NCI-H82 treated with DMSO at 0.1 percent for 48 hours (cell line): ENCODE data around the gene PCDH15.
"Not testable (repeated sequence)": the region's sequence is repeated elsewhere in the genome, so short reads cannot be mapped to it uniquely, and the experiment has no call there.

Experiments used
- DNase-seq: peaks from one replicate; lab custom pipeline; 2025; ENCODE audit not compliant: unreplicated experiment; lab: John Stamatoyannopoulos, UW

The PCDH15 gene

DNA sequence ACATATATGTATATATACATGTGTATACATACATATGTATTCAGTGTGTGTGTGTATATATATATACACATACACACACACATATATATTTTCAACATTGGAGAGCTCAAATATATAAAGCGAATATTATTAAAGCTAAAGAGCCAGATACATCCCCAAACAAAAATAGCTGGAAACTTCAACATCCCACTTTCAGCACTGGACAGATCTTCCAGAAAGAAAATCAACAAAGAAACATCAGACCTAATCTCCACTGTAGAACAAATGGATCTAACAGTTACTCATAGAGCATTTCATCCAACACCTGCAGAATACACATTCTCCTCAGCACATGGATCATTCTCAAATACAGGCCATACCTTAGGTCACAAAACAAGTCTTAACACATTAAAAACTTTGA, 799.0 kb downstream of the PCDH15 start:
- DNase-seq, result no peak

DNA sequence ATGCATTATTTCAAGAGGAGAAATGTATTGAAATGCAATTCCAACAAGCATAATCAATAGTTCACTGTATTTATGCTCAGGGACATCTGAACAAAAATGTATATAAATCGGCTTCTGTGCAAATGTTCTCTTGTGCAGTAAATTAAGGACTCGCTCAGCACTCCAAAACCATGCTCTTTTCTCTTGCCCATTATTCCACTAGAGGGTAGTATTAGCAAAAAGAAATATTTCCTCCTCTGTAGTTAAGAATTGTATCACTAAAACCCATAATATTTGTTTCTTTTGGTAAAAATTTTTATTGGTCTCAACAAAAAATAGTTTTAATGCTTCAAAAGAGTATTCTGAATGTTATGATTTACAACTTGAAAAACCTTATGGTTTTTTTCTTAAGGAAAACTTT, 803.1 kb downstream of the PCDH15 start:
- DNase-seq, result no peak

DNA sequence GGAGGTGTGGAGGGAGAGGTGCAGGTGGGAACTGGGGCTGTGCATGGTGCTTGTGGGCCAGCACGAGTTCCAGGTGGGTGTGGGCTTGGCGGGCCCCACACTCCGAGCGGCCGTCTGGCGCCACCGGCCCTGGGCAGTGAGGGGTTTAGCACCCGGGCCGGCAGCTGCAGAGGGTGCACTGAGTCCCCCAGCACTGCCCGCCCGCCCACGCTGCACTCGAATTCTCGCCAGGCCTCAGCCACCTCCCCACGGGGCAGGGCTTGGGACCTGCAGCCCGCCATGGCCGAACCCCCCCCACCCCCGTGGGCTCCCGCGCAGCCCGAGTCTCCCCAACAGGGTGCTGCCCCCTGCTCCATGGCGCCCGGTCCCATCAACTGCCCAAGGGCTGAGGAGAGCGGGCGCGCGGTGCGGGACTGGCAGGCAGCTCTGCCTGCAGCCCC, 810.2 kb downstream of the PCDH15 start:
- DNase-seq, result no peak

DNA sequence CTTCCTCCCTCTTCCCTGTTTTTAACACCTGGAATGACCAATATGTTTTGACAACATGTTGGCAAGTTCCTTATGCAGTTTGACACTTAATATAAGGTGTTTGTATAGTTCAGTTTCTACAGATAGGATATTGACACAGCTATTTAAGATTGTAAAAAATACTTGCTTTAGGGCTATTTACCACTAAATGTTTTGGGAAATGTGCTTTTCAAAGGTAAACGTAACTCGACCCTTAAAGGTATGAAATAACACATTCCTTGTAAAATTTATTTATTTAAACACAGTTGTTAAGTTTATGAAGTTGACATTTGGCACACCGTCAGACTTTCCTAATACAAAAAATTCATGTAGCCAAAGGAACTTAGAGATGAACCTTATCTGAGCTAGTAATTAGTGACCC, 817.6 kb downstream of the PCDH15 start:
- DNase-seq, result no peak

DNA sequence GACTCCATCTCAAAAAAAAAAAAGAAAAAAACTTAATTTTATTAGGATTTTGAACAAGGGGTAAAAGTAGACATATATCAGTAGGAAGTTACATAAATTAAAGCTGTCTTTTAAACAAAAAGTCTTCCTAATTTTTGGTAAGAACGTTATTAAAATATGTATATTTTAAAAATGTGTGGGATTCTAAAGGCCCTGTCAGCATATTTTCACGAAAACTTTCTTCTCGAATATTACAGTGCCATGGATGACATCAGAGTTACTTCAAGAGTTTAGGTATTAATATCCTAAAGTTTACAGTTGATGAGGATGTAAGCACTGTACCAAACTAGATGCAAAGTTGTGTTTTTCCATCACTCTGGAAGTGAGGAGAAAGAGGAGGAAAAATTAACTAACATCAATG, 820.8 kb downstream of the PCDH15 start:
- no peak for DNase-seq

DNA sequence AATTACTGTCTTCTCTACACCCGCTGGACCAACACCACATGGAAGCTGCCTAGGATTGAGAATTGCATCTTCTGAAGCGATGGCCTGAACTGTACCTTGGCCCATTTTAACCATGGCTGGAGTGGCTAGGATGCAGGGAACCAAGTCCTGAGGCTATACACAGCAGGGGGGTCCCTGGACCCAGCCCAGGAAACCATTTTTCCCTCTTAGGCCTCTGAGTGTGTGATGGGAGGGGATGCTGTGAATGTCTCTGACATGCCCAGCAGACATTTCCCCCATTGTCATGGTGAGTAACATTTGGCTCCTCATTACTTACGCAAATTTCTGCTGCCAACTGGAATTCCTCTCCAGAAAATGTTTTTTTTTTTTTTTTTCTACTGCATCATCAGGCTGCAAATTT, 822.7 kb downstream of the PCDH15 start:
- no peak for DNase-seq

DNA sequence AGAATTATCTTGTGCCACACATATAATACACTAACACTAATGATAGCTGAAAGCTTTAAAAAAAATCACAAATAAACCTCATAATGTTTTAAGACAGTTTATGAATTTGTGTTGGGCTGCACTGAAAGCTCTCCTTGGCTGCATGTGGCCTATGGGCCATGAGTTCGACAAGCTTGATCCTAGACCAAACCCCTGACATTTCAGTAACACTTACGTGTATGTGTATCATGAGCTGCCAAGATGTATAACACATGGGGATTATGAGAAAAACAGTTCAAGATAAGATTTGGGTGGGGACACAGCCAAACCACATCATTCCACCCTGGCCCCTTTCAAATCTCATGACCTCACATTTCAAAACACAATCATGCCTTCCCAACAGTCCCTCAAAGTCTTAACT, 823.8 kb downstream of the PCDH15 start:
- DNase-seq, result no peak

DNA sequence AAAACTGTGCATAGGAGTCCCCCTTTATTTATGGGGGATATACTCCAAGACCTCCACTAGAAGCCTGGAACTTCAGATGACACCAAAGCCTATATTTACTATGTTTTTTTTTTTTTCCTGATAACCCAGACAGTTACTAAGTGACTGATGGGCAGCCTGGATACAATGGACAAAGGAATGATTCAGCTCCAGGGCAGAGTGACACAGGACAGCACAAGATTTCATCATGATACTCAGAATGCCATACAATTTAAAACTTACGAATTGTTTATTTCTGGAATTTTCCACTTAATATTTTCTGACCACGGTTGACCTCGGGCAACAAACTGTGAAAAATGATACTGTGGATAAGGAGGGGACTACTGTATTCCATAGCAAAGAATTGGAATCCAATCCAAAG, 843.6 kb downstream of the PCDH15 start:
- DNase-seq, result no peak

DNA sequence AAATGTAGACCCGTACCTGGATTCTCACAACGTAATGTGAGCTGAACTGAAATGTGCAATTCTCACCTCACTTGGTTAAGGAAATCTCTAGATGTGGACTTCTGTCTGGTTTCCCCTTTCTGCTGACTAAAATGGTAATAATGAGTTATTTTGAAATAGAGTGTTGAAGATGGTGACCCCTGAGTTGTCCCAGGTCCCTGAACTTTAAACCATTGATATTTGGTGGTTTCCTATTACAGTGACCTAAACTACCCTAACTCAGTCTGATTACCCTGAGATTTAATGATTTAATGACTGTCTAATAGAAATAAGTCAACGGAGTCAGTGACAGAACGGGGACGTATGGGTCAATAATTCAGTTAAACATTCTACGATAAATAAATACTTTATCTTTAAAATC, 845.9 kb downstream of the PCDH15 start:
- no peak for DNase-seq

DNA sequence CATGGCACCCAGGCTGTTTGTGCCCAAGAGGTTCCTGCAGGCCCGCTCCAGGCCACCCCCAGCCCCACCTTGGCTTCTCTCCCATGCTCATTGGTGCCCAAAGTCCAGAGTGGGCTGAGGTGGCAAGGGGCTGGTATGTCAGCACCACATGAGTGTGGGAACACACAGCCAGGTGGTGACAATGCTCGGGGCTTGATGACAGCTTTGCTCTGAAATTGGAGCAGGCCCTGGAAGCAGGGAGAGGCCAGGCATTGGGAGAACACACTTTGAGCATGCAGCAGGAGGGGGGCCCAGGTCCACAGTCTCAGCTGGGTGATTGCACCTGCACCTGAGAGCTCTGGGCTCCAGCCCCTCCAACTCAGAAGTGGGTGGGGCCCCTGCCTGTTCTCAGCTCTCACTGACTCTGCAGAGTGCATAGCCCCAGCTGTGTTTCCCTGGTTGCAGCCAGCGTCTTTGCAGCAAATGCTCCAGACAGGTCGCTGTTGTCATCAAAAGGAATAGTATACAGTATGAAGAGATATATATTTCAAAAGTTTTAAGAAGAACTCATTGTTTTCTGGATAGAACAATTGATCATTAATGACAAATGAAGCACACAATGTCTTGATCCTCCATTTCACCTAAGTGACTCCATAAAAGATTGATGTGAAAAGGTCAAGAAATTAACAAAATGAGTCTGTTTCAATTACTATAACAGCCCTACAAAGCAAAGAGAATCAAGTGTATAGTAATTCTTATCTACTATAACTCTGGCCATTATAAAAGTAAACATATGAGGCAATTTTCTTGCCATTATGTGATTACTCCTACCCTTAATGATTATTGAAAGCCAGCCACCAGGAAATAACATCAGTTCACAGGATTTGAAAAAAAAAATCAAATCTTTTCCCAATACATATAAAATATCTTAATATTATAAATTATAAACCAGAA, 848.1 kb downstream of the PCDH15 start:
- no peak for DNase-seq

DNA sequence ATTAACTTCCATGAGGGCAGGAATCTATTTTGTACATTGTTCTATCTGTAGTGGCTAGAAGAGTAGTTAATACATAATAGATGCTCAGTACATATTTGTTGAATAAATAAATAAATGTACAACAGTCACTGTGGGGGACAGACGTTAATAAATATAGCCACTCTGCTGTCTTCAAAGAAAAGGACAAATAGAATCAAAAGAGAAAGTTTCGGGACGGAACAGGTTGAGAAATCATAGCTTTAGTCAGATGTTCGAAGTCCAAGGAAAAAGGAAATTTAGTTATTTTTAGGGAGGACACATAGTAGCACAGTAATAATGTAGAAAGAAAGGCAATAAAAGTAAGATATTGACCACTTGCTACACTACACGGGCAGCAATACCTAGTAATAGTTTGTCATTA, 861.4 kb downstream of the PCDH15 start:
- no peak for DNase-seq

DNA sequence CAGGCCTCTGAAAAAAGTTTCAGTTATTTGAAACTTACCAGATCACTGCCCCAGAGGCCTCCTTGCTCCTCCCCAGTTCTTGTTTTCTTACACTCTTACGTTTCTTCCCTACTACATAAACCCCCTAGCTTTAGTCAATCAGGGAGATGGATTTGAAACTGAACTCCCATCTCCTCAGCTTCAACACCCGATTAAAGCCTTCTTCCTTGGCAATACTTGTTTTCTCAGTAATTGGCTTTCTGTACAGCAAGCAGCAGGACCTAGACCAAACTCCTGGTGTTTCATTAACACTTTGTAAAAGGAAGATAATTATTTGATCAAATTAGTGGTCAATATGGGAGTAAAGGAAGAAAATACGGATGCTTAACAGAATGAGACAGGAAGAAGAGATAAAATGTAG, 870.4 kb downstream of the PCDH15 start:
- DNase-seq, result no peak

DNA sequence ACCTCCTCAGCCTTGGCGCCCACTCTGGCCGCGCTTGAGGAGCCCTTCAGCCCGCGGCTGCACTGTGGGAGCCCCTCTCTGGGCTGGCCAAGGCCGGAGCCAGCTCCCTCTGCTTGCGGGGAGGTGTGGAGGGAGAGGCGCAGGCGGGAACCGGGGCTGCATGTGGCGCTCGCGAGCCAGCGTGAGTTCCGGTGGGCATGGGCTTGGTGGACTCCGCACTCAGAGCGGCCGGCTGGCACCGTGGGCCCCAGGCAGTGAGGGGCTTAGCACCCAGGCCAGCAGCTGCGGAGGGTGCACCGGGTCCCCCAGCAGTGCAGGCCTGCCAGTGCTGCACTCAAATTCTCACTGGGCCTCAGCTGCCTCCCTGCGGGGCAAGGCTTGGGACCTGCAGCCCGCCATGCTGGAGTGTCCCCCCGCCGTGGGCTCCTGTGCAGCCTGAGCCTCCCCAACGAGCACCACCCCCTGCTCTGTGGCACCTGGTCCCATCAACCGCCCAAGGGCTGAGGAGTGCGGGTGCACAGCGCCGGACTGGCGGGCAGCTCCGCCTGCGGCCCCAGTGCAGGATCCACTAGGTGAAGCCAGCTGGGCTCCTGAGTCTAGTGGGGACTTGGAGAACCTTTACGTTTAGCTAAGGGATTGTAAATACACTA, 876.9 kb downstream of the PCDH15 start:
- not testable (repeated sequence) for DNase-seq

DNA sequence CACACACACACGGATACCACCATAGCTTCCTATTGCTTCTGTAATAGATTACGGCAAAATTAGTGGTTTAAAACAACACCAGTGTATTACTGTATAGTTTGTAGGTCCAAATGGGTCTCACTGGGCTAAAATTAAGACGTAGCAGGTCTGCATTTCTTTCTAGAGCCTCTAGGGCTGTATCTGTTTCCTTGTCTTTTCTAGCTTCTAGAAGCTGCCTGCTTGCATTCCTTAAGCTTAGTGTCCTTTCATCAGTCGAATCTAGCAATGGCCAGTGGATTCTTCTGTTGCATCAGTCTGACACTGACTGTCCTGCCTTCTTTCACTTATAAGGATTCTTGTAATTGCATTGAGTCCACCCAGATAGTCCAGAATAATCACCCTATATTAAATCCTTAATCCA, 882.3 kb downstream of the PCDH15 start:
- DNase-seq, result no peak

DNA sequence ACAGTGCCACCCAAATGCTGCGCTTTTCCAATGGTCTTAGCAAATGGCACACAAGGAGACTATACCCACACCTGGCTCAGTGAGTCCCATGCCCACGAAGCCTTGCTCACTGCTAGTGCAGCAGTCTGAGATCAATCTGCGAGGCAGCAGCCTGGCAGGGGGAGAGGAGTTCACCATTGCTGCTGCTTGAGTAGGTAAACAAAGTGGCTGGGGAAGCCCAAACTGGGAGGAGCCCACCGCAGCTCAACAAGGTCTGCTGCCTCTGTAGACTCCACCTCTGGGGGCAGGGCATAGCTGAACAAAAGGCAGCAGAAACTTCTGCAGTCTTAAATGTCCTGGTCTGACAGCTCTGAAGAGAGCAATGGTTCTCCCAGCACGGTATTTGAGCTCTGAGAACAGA, 891.2 kb downstream of the PCDH15 start:
- DNase-seq, result no peak

DNA sequence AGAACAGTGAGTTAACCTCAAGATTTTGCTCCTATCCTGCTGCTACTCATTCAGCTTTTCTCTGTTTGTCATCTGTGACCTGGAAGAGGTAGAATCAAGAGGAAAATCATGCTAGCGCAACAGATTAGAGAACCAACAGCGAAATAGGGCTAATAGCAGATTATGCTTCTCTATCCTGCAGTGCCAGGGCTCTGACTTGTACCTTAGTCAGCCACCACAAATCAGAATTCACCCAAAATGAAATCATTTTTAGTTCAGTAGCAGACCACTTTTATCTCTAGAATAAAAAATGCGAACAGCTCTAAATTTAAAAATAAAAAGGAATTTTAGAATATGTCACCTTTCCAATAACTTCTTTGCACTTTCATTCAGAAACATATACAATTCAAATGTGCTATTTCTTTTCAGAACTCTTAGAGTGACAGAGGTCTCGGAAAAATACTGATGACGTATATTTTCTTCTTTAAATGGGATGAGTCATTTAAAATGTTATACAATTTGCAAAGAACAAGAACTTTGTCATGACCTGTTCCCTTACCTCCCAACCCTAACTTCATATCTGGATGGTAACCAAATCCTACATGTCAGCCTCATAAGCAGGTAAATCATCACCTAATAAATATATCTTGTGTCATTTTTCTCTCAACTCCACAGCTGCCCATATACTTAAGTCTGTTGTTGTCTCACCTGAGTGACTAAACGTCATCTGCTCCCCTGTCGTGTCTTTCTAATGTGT, 896.4 kb downstream of the PCDH15 start:
- DNase-seq, result no peak

DNA sequence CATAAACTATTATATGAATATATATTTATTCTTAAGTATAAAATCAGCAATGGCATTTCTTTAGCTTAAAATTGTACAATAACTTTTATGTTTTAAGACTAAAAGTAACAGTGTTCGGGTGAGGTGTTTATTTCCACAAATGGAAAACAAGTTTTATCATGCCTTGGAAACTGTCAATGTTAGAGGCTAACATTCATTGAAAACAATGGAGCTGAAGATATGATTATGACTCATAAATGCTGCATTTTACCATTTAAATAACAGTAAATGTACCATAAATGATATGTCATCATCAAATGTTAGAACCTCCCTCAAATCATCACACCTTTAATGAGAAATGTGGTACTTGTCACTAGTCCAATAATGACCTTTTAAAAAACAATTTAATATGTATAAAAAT, 897.3 kb downstream of the PCDH15 start:
- DNase-seq, result no peak

DNA sequence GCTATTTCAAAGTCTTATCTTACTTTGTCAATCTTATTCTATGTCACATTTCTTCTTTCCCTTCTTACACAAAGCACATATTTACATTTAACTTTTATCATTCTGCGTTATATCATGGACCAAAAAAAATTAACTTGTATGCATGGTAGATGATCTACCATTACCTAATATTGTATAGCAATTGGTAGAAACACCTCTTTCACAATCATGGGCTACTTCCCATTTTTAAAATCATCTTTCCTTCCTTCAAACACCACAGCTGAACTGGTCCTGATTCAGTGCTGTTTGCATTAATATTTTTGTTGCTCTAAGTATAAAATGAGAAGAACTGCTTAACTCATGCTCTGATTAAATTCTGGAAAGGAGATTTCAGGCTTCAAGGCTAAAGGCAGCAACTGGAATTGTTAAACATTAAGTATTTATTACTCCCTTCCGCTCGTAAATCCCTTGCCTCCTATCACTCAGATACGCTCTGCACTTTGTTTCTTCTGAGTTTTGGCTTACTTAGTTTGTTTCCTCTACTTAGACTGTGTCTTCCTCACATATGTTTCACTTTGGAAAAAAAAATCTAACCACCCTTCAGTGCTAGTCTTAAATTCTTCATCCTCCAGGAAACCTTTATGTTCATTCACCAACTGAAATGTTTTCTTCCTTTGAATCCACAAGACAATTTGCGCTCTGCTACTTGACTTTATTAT, 901.4 kb downstream of the PCDH15 start:
- DNase-seq, result no peak

DNA sequence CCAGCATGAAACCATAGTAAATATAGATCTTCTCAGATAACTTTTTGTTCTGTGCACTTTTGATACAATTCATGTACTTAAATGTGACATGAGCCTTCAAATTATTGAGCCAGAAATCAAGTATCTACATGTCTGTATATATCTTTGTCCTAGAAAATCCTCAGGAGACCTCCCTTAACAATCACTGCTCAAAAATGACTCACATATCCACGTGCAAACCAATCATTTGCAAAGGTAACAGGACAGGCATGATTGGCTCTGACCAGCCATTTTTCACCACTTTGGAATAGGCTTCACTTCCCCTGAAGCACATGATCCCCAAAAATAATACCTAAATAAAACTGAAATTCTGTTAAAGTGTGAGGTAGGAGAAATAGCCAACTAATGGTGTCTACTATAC, 902.5 kb downstream of the PCDH15 start:
- no peak for DNase-seq

DNA sequence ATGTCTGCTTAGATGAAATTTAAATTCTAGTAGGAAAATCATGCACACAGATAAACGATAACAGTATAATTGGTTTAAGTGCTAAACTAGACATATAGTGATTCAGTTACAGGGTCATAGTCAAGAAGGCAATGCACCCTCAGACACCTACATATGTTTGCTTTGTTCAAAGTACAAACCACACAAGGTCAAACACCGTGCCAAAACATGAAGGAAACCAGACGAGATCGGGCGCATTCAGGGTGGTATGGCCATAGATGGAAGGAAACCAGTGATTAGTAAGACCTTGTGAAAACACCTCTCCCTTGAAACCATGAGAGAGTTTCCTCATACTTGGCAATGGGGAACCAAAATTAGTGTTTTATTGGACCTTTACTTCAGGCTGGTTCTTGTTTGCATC, 906.9 kb downstream of the PCDH15 start:
- no peak for DNase-seq

DNA sequence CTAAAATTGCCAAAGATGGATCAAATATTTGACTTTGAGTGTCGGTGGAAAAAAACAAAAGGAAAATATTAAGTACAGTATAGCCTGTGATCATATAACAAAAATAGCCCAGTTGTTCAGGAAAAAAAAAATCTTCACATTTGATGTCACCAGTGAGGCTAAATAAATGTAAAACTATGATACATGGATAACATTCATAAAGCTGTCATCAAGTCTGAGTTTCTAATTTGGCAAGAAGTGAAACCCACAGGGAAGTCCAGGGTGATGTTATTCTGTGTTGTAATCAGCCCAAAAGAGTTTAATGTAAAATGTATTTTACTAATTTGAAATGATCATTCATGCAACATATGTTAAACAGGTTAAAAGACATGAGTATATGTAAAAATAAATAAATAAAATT, 908.0 kb downstream of the PCDH15 start:
- DNase-seq, result no peak
